ENCODE measurements around the gene SEL1L3.

DNA sequence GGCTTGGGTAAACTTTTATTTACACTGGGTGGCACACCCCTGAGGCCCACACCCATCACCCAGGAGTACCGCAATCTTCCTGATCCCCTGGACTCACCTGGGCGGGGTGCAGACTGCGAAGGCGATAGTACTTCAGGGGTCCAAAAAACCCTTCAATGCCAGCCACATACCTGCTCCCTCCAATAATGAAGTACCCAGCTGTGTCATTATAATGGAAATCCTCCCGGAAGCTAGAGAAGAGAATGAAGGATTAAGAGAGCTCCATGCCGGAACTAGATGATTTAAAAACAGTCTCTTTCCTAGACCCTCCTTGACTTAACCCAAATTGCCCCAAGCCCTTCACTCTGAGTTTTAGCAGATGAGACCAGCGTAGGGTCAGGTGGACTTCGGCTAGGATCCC, 40.9 kb downstream of the SEL1L3 start:
- TF ChIP-seq POLR2A (IDR thresholded peaks at IDR 0.05) = no peak
- no peak for TF ChIP-seq CTCF (IDR thresholded peaks at IDR 0.05)
- no peak for TF ChIP-seq POLR2AphosphoS5 (IDR thresholded peaks at IDR 0.05; ENCODE audit: insufficient read depth in 1 of 2, low read depth in 1 of 2)
